GM12873 (cell line): Measurements from ENCODE around the gene MICALL2.

Experiments
- TF ChIP-seq, protein P1 (sequence below): IDR thresholded peaks from 2 replicates; pipeline ENCODE4 v1.5.1; 2012; ENCODE audit warnings: low read depth, mild to moderate bottlenecking, moderate library complexity, low read length, control low read depth; ENCODE audit not compliant: insufficient read depth; ENCODE audit errors: missing control alignments

The MICALL2 gene

DNA sequence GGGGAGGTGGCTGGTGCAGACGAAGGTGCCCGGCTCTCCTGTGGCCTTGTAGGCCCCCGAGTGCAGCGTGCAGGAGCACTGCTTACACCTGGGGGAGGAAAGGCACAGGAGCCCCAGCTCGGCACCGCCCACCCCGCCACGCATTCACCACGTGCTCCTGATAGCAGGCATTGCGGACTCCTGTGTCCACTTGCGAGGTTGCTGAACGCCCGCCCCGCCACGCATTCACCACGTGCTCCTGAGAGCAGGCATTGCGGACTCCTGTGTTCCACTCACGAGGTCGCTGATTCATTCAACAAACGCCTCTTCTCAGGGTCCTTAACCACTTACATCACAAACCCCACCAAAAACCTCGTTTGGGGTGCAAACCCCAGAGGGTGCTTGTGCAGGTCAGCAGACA, 13.9 kb downstream of the MICALL2 start:
- TF ChIP-seq, protein P1, sequence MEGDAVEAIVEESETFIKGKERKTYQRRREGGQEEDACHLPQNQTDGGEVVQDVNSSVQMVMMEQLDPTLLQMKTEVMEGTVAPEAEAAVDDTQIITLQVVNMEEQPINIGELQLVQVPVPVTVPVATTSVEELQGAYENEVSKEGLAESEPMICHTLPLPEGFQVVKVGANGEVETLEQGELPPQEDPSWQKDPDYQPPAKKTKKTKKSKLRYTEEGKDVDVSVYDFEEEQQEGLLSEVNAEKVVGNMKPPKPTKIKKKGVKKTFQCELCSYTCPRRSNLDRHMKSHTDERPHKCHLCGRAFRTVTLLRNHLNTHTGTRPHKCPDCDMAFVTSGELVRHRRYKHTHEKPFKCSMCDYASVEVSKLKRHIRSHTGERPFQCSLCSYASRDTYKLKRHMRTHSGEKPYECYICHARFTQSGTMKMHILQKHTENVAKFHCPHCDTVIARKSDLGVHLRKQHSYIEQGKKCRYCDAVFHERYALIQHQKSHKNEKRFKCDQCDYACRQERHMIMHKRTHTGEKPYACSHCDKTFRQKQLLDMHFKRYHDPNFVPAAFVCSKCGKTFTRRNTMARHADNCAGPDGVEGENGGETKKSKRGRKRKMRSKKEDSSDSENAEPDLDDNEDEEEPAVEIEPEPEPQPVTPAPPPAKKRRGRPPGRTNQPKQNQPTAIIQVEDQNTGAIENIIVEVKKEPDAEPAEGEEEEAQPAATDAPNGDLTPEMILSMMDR = no peak

DNA sequence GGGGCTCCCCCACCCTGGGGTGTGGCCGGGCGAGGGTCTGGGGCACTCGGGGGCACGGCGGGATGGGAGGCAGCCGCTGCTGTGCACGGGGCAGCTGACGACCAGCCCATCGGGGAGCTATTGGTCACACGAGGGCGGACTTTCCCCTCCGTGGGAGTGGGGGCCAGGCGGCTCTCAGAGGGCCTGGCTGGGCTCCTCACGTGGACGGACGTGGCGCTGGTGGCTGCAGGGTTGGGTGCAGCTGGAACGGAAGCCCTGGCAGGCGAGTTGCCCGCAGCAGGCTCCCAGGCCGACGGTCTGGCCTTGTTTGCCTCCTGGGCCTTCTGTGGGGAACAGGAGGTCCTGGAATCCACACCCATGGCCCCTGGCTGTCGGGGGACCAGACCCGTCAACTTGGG, 14.3 kb downstream of the MICALL2 start:
- TF ChIP-seq, protein P1 = no peak

DNA sequence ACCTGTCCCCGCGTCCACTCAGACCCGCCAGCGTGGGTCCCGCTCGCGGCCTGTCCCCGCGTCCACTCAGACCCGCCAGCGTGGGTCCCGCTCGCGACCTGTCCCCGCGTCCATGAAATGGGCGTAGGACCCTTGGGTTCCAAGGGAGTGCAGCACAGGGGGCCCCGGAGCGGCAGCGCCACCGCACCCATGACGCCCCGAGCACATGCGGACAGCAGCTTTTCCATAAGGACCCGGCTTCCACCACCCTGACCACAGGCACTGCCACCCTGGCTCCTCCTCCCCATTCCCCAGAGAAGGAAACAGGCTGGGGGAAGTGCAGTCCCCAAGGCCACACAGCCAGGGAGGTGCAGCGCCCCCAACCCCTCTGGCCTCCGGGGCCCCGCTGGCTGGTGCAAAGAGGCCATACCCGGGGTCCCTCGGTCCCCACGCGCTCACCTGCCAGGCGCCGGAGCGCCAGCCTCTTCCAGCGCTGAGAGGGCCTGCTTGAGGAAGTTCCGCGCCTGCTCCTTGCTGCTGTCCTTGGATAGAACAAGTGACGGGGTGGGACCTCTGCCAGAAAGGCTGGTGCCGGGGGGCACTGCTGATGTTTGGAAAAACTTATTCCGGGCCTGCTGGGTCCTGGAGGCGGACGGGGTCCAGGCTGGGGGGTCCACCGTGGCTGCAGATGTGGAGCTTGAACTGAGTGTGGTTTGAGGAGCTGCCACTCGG, 14.9 kb downstream of the MICALL2 start:
- TF ChIP-seq, protein P1 = no peak

DNA sequence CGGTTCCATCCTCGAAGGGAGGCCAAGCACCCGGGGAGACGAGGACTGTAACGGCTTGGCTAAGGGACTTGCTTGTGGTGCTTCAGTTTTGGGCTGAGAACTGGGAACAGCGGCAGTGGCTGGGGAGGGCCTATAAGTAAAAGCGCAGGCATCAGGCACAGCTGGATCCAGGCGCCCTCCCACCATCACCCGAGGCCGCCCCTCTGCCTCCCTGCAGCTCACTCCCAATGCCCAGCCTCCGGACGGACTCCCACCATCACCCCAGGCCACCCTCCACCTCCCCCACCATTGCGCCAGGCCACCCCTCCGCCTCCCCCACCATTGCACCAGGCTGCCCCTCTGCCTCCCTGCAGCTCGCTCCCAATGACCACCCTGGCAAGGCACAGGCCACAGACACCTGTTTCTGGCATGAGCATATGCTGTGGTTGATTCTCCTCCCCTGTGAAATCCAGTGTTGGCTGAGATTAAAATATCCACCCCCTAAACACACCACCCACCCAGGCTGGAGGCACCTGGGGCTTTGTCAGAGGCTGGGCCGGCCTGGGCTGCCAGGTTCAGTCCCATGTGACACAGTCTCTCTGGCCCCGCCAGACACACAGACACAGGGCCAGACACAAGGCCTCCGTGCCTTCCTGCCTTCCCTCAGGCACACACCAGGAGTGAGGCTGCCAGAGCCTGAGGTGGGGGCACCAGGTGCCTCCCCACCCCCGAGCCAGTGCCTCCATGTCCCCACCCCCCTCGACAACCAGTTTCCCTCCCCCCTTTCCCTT, 16.7 kb downstream of the MICALL2 start:
- TF ChIP-seq, protein P1 = no peak

DNA sequence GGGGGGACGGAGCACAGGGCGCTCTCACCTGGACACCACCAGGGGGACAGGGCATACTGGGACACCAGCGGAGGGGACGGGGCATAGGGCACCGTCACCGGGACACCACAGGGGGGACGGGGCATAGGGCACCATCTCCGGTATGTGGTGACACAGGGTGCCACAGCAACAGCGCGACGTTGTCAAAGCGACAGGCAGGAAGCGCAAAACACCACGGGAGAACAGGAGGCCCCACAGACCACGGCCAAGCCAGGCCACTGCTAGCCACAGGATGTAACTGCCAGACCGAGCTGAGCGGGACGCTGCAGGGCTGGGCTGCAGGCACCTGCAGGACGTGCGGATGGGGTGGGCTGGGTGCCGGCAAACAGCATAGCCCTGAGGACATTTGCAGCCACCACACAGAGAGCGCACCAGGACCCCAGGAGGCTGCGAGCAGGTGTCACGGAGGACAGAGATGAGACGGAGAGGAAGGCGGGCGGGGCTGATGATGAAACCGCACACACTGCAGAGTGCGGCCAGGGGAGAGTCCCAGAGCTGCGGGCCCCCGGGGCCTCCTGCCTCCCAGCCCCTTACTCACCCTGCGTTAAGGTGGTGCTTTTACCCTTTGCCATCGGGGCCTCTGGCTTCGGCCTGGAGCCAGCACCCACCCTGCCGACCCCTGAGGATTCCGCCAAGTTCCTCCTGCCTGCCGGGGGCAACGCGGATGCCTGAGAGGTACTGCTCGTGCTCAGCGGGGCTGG, 17.5 kb downstream of the MICALL2 start:
- TF ChIP-seq, protein P1 = no peak

DNA sequence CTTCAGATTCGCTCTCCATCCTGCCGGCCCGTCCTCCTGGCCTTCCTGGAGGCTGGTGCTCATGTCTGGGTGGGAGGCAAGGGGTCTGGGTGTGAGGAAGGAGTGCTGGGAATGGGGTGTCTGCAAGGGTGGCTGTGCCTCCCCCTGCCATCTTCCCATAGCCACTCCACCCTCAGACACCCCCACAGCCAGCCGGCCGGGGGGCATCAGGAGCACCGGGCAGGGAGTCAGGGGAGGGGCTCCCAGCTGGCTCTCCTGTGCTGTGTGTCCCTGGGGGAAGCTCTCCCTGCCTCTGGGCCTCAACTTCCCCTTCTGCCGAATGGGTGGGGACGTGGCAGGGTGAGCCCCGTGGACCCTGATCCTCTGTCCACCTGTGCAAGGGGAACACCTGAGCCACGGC, 18.6 kb downstream of the MICALL2 start:
- TF ChIP-seq, protein P1 = no peak
